Tibial artery (tissue), 4 donors: ENCODE measurements around the gene DLG2.

Experiments
- DNase-seq, 2 donors: peaks; one replicate each; pipeline ENCODE4 v3.0.0-alpha.2; 2019
- H3K27ac ChIP-seq, 2 donors: fragments of 200-600 bp; sonication (generic) in 1 of 2; 1 replicate in 1 of 2; 2 replicates in 1 of 2; pipeline ENCODE4 v1.5.1; 2018 to 2019; ENCODE audit warnings: mild to moderate bottlenecking in 1 of 2
- H3K27me3 ChIP-seq, 2 donors: fragments of 200-600 bp; sonication (generic) in 1 of 2; one replicate each; pipeline versions ENCODE4 v1.5.1 to v1.6.0; 2016 to 2019
- H3K36me3 ChIP-seq, 3 donors: fragments of 200-600 bp; sonication (generic) in 2 of 3; one replicate each; pipeline ENCODE4 v1.5.1; 2016 to 2019; ENCODE audit warnings: mild to moderate bottlenecking in 2 of 3
- H3K4me1 ChIP-seq, 4 donors: fragments of 200-600 bp; sonication (generic) in 2 of 4; 1 replicate in 3 of 4; 2 replicates in 1 of 4; pipeline ENCODE4 v1.5.1; 2016 to 2019
- H3K4me3 ChIP-seq, 2 donors: fragments of 200-600 bp; sonication (generic) in 1 of 2; 1 replicate in 1 of 2; 2 replicates in 1 of 2; pipeline ENCODE4 v1.5.1; 2018 to 2019; ENCODE audit warnings: mild to moderate bottlenecking in 2 of 2
- H3K9me3 ChIP-seq, 3 donors: fragments of 200-600 bp; sonication (generic) in 1 of 3; one replicate each; pipeline ENCODE4 v1.5.1; 2016 to 2019
- CTCF ChIP-seq, 2 experiments: fragments of 200-600 bp in 1 of 2; fragments of 450-650 bp in 1 of 2; IDR thresholded peaks; one replicate each; pipeline ENCODE4 v1.5.1; 2017 to 2019; ENCODE audit warnings: antibody characterized with exemption in 2 of 2, mild to moderate bottlenecking in 1 of 2, moderate library complexity in 1 of 2
- intact Hi-C: fragments of 100-400 bp; cut with DNase I; formaldehyde crosslinking; loops from one replicate; pipeline ENCODE4 v1.15.0; 2023; ENCODE audit warnings: low total_unique reads

The DLG2 gene

GRCh38 chr11:83971063-83971462, 1656.1 kb downstream of the DLG2 start:
- no peak for DNase-seq

GRCh38 chr11:83970061-83970671, 1657.0 kb downstream of the DLG2 start:
- no peak for TF ChIP-seq CTCF (IDR thresholded peaks at IDR 0.05)
- Histone ChIP-seq H3K9me3 (no peaks in the 10 kb centered on the region), H3K27ac (no peak overlapping the region), H3K4me1 (no peaks in the 10 kb centered on the region), H3K27me3 (no peaks in the 10 kb centered on the region), H3K4me3 (no peak overlapping the region), H3K36me3 (no peaks in the 10 kb centered on the region)
- no peak for DNase-seq
- intact Hi-C loops = no loop called here

More at GRCh38 chr11:83971063-83971462, 1656.1 kb downstream of the DLG2 start:
- H3K36me3 ChIP-seq = no peaks in the 10 kb centered on the region
- H3K4me1 ChIP-seq = no peaks in the 10 kb centered on the region
- intact Hi-C loops = no loop called here
- no peak overlapping the region for H3K4me3 ChIP-seq
- H3K9me3 ChIP-seq = no peaks in the 10 kb centered on the region
- no peak for TF ChIP-seq CTCF (IDR thresholded peaks at IDR 0.05)
- H3K27me3 ChIP-seq = no peaks in the 10 kb centered on the region
- no peak overlapping the region for H3K27ac ChIP-seq

GRCh38 chr11:83957038-83957900, 1669.9 kb downstream of the DLG2 start:
- no peaks in the 10 kb centered on the region for H3K27me3 ChIP-seq
- no peak overlapping the region for H3K4me3 ChIP-seq
- no peaks in the 10 kb centered on the region for H3K9me3 ChIP-seq
- H3K36me3 ChIP-seq = no peaks in the 10 kb centered on the region
- no peak overlapping the region for H3K27ac ChIP-seq
- intact Hi-C loops = no loop called here
- H3K4me1 ChIP-seq = no peaks in the 10 kb centered on the region
- TF ChIP-seq CTCF (IDR thresholded peaks at IDR 0.05) = no peak
- DNase-seq = no peak

GRCh38 chr11:83956119-83956697, 1670.9 kb downstream of the DLG2 start:
- Histone ChIP-seq H3K4me3 (no peak overlapping the region), H3K36me3 (no peaks in the 10 kb centered on the region), H3K27me3 (no peaks in the 10 kb centered on the region), H3K27ac (no peak overlapping the region), H3K9me3 (no peaks in the 10 kb centered on the region), H3K4me1 (no peaks in the 10 kb centered on the region)
- no peak for TF ChIP-seq CTCF (IDR thresholded peaks at IDR 0.05)
- intact Hi-C loops = no loop called here
- DNase-seq = no peak

- Histone ChIP-seq H3K36me3 (no peaks in the 10 kb centered on the region), H3K4me1 (no peaks in the 10 kb centered on the region), H3K27ac (no peak overlapping the region), H3K4me3 (no peak overlapping the region), H3K9me3 (no peaks in the 10 kb centered on the region), H3K27me3 (no peaks in the 10 kb centered on the region)
- TF ChIP-seq CTCF (IDR thresholded peaks at IDR 0.05) = no peak
- intact Hi-C loops = no loop called here
- DNase-seq = no peak
Observed at GRCh38 chr11:83954780-83955179, 1672.4 kb downstream of the DLG2 start.
